H1 (cell line): Measurements from ENCODE around the gene FGF13. TPM values are rescaled to one million over a fixed set of nuclear protein-coding genes. Genes with fewer than 3 reads are reported as not detected.
A peak's percentile ranks its signal among the peaks of the same experiment; 100 is the strongest.

ENCODE experiments used
- CTCF ChIA-PET: fragments of 300-600 bp; sonication (Branson Sonifier 250); formaldehyde crosslinking; loops from one replicate; lab custom pipeline; 2021; ENCODE audit not compliant: partially characterized antibody; lab: Charles Lee
- POLR2A ChIA-PET: fragments of 300-600 bp; sonication (Branson Sonifier 250); formaldehyde crosslinking; loops from one replicate; lab custom pipeline; 2021; ENCODE audit warnings: inconsistent platforms; ENCODE audit not compliant: partially characterized antibody; lab: Charles Lee
- DNase-seq, 2 experiments: peaks; one replicate each; pipeline versions ENCODE4 v3.0.0 to v3.0.0-alpha.2; 2010 to 2022; ENCODE audit warnings: low spot score in 2 of 2, low read depth in 1 of 2, mixed read lengths in 1 of 2
- FAIRE-seq: peaks from 2 replicates; lab custom pipeline; 2011; peaks lifted over from hg19 to GRCh38; lab: Jason Lieb, UNC
- H2AFZ ChIP-seq: 2 replicates; pipeline ENCODE4 v1.8.1; 2012; ENCODE audit warnings: low read length, inconsistent platforms
- H2AK5ac ChIP-seq: 2 replicates; pipeline ENCODE4 v1.6.1; 2013; ENCODE audit warnings: low read depth, low read length
- H2BK120ac ChIP-seq: replicated peaks from 2 replicates; pipeline ENCODE3; 2013; ENCODE audit warnings: low read depth, low read length, inconsistent platforms
- H2BK12ac ChIP-seq: 2 replicates; pipeline ENCODE4 v1.6.1; 2013; ENCODE audit warnings: low read depth, low read length
- H2BK15ac ChIP-seq: 2 replicates; pipeline ENCODE4 v1.6.1; 2013; ENCODE audit warnings: low read length
- H2BK20ac ChIP-seq: 2 replicates; pipeline ENCODE4 v1.6.1; 2013; ENCODE audit warnings: low read length
- H2BK5ac ChIP-seq: 2 replicates; pipeline ENCODE4 v1.6.1; 2013; ENCODE audit warnings: low read depth, low read length
- H3K14ac ChIP-seq: 2 replicates; pipeline ENCODE4 v1.6.1; 2013; ENCODE audit warnings: inconsistent platforms; ENCODE audit not compliant: insufficient read length
- H3K18ac ChIP-seq: 2 replicates; pipeline ENCODE4 v1.6.1; 2013; ENCODE audit warnings: low read length; ENCODE audit errors: extremely low read depth
- H3K23ac ChIP-seq: 2 replicates; pipeline ENCODE4 v1.6.1; 2013; ENCODE audit warnings: inconsistent platforms; ENCODE audit not compliant: insufficient read length
- H3K23me2 ChIP-seq: 2 replicates; pipeline ENCODE4 v1.6.1; 2013; ENCODE audit warnings: low read depth, low read length
- H3K27ac ChIP-seq: 2 replicates; pipeline ENCODE4 v1.6.1; 2011; ENCODE audit warnings: low read depth, low read length, inconsistent platforms
- H3K27me3 ChIP-seq, 4 experiments: replicated peaks in 1 of 4; 1 replicate in 1 of 4; 2 replicates in 3 of 4; pipeline versions ENCODE4 v1.6.1 to v1.8.1; 2011 to 2013; ENCODE audit warnings: low read length in 3 of 4, mild to moderate bottlenecking in 3 of 4, inconsistent platforms in 2 of 4, mixed read lengths in 2 of 4, moderate library complexity in 1 of 4; ENCODE audit not compliant: control insufficient read depth in 3 of 4, insufficient read depth in 3 of 4; ENCODE audit errors: extremely low read depth in 1 of 4
- H3K36me3 ChIP-seq, 4 experiments: 2 replicates each; pipeline versions ENCODE4 v1.6.1 to v1.8.1; 2011 to 2013; ENCODE audit warnings: mild to moderate bottlenecking in 4 of 4, low read length in 3 of 4, moderate library complexity in 2 of 4, control low read depth in 1 of 4, inconsistent platforms in 1 of 4; ENCODE audit not compliant: insufficient read depth in 4 of 4, control insufficient read depth in 2 of 4
- H3K4ac ChIP-seq: replicated peaks from 2 replicates; pipeline ENCODE3; 2013; ENCODE audit warnings: low read length, low read depth, mixed read lengths, inconsistent platforms; ENCODE audit not compliant: insufficient read length
- H3K4me1 ChIP-seq, 4 experiments: replicated peaks in 1 of 4; 1 replicate in 1 of 4; 2 replicates in 3 of 4; pipeline versions ENCODE4 v1.6.1 to v1.8.1; 2011 to 2013; ENCODE audit warnings: low read length in 3 of 4, inconsistent platforms in 2 of 4, mixed read lengths in 1 of 4; ENCODE audit not compliant: insufficient read depth in 4 of 4, control insufficient read depth in 3 of 4
- H3K4me2 ChIP-seq, 2 experiments: 2 replicates each; pipeline versions ENCODE4 v1.6.1 to v1.8.1; 2011 to 2013; ENCODE audit warnings: low read depth in 2 of 2, low read length in 2 of 2, control low read depth in 1 of 2, inconsistent platforms in 1 of 2, mild to moderate bottlenecking in 1 of 2; ENCODE audit not compliant: insufficient read depth in 1 of 2
- H3K4me3 ChIP-seq, 4 experiments: fragments of 200-600, 300-600 bp in 1 of 4; sonication (generic), shearing (Covaris generic), sonication (Bioruptor Twin) in 1 of 4; 2 replicates each; pipeline versions ENCODE4 v1.5.1 to v1.8.1; 2011 to 2016; ENCODE audit warnings: low read length in 4 of 4, low read depth in 3 of 4, control low read depth in 2 of 4, inconsistent platforms in 2 of 4, mild to moderate bottlenecking in 2 of 4, mixed read lengths in 1 of 4, moderate library complexity in 1 of 4; ENCODE audit not compliant: insufficient read depth in 2 of 4; ENCODE audit errors: extremely low read depth in 1 of 4
- H3K56ac ChIP-seq: replicated peaks from 2 replicates; pipeline ENCODE3; 2013; ENCODE audit warnings: low read depth, mild to moderate bottlenecking, mixed read lengths, low read length, inconsistent platforms; ENCODE audit not compliant: insufficient read length
- H3K79me1 ChIP-seq: 2 replicates; pipeline ENCODE4 v1.6.1; 2013; ENCODE audit warnings: low read depth, low read length, control low read depth
- H3K79me2 ChIP-seq, 2 experiments: 2 replicates each; pipeline versions ENCODE4 v1.6.1 to v1.8.1; 2012 to 2013; ENCODE audit warnings: low read length in 2 of 2, mild to moderate bottlenecking in 2 of 2, inconsistent platforms in 1 of 2; ENCODE audit not compliant: insufficient read depth in 2 of 2, control insufficient read depth in 1 of 2
- H3K9ac ChIP-seq, 4 experiments: replicated peaks in 1 of 4; 1 replicate in 1 of 4; 2 replicates in 3 of 4; pipeline versions ENCODE4 v1.6.1 to v1.8.1; 2011 to 2013; ENCODE audit warnings: low read depth in 3 of 4, low read length in 3 of 4, control low read depth in 2 of 4, mild to moderate bottlenecking in 2 of 4, moderate library complexity in 2 of 4, inconsistent platforms in 1 of 4; ENCODE audit errors: extremely low read depth in 1 of 4
- H3K9me3 ChIP-seq, 2 experiments: 2 replicates each; pipeline versions ENCODE4 v1.6.1 to v1.8.1; 2012 to 2013; ENCODE audit warnings: mild to moderate bottlenecking in 2 of 2, moderate library complexity in 2 of 2, control low read depth in 1 of 2, inconsistent platforms in 1 of 2, low read depth in 1 of 2, low read length in 1 of 2, mixed read lengths in 1 of 2; ENCODE audit not compliant: insufficient read depth in 2 of 2
- H4K20me1 ChIP-seq, 2 experiments: replicated peaks in 1 of 2; 2 replicates each; pipeline versions ENCODE3 to v1.8.1; 2011 to 2013; ENCODE audit warnings: inconsistent platforms in 2 of 2, low read length in 2 of 2, mild to moderate bottlenecking in 1 of 2; ENCODE audit not compliant: insufficient read depth in 2 of 2, control insufficient read depth in 1 of 2
- H4K5ac ChIP-seq: 2 replicates; pipeline ENCODE4 v1.6.1; 2013; ENCODE audit warnings: low read length, low read depth, mixed read lengths, inconsistent platforms; ENCODE audit not compliant: insufficient read length
- H4K8ac ChIP-seq: 2 replicates; pipeline ENCODE4 v1.8.0; 2013; ENCODE audit warnings: mild to moderate bottlenecking, moderate library complexity, low read length, inconsistent platforms; ENCODE audit not compliant: insufficient read depth; ENCODE audit errors: extremely low read depth
- H4K91ac ChIP-seq: replicated peaks from 2 replicates; pipeline ENCODE3; 2013; ENCODE audit warnings: low read length, mixed read lengths, inconsistent platforms; ENCODE audit not compliant: insufficient read length
- BACH1 ChIP-seq: IDR thresholded peaks from 2 replicates; pipeline ENCODE4 v1.6.1; 2012; ENCODE audit warnings: low read length, improper control_type of control experiment
- NANOG ChIP-seq: IDR thresholded peaks from 2 replicates; pipeline ENCODE4 v1.6.1; 2011; ENCODE audit warnings: low read length, low read depth, mild to moderate bottlenecking, inconsistent platforms; ENCODE audit not compliant: insufficient read depth, poor library complexity, severe bottlenecking
- TCF12 ChIP-seq: IDR thresholded peaks from 2 replicates; pipeline ENCODE4 v1.6.1; 2011; ENCODE audit warnings: low read depth, mild to moderate bottlenecking, low read length
- WGBS, 2 experiments: shearing (Covaris generic) in 1 of 2; methylation state at CpG; one replicate each; pipeline versions ENCODE4 v1.1.6 to v1.1.7; 2013 to 2015; ENCODE audit warnings: low lambda C conversion rate in 2 of 2, mixed read lengths in 2 of 2, inconsistent platforms in 1 of 2, low coverage in 1 of 2, missing lambda C conversion rate in 1 of 2; ENCODE audit not compliant: insufficient replicate concordance in 2 of 2, insufficient coverage in 1 of 2, insufficient read length in 1 of 2; ENCODE audit errors: extremely low coverage in 1 of 2, missing lambda C conversion rate in 1 of 2; 5-methylcytosine and 5-hydroxymethylcytosine counted together
- polyA plus RNA-seq, 7 experiments: library from polyadenylated mRNA; depleted of rRNA in 3 of 7; stranded (reverse) in 5 of 7; unstranded in 2 of 7; fragments of >200 nt in 5 of 7; fragments of 200-250 nt in 2 of 7; gene quantifications; 1 replicate in 5 of 7; 2 replicates in 1 of 7; 4 replicates in 1 of 7; pipeline versions ENCODE4 v1.2.1 to v1.2.3, GENCODE V29; 2011 to 2013; ENCODE audit warnings: missing spikeins in 2 of 7, mixed read lengths in 2 of 7
- total RNA-seq: library from RNA; stranded (reverse); fragmentation: NEBNext Ultra II Directional; extraction: Animal tissue kit (Norgen Biotek cat#: 25700); gene quantifications from 2 replicates; pipeline ENCODE4 v1.2.1, GENCODE V29; 2021

FGF13 gene
- total and polyA plus RNA-seq, 2 of the 8 experiments (the other 6 are each of a cell fraction or from before 2014, with no cell fraction given), result 10.1 to 36.1 TPM

GRCh38 chrX:138648568-138648967, 62.9 kb downstream of the FGF13 start:
- no peak overlapping the region for H2AK5ac ChIP-seq
- H4K20me1 ChIP-seq, result no peaks in the 10 kb centered on the region
- no peak for DNase-seq
- no peaks in the 10 kb centered on the region for H3K9me3 ChIP-seq
- no peak overlapping the region for H3K4ac ChIP-seq
- H3K56ac ChIP-seq, result no peak overlapping the region
- peaks cover 0 to 2% (median 1%) of the 10 kb centered on the region in 4 experiments; a peak in 3 of 7 replicates for H3K4me1 ChIP-seq
- no peaks in the 10 kb centered on the region for H3K79me1 ChIP-seq
- FAIRE-seq, result no peak
- ChIA-PET CTCF (no interaction called here), POLR2A (no interaction called here)
- no peak overlapping the region for H3K23ac ChIP-seq
- H2BK120ac ChIP-seq, result no peak overlapping the region
- H2AFZ ChIP-seq, result no peak overlapping the region
- WGBS, 2 experiments, result 76% methylated on average over 3 of the region's 4 CpGs; no CpG with 5 or more reads in 1 of the 2 experiments
- no peak overlapping the region for H4K91ac ChIP-seq
- no peak overlapping the region for H3K18ac ChIP-seq
- no peak overlapping the region for H3K9ac ChIP-seq
- H3K79me2 ChIP-seq, result no peaks in the 10 kb centered on the region
- no peak overlapping the region for H2BK20ac ChIP-seq
- H3K27ac ChIP-seq, result no peak overlapping the region
- H3K36me3 ChIP-seq, result no peaks in the 10 kb centered on the region
- no peaks in the 10 kb centered on the region for H3K27me3 ChIP-seq
- H3K4me2 ChIP-seq, result no peak overlapping the region
- no peak overlapping the region for H3K4me3 ChIP-seq
- H2BK12ac ChIP-seq, result no peak overlapping the region
- H2BK15ac ChIP-seq, result no peak overlapping the region
- TF ChIP-seq TCF12, result no peak
- TF ChIP-seq NANOG, result no peak
- TF ChIP-seq BACH1, result peak; percentile 43; the same call in 1 of the 2 replicates
- no peak overlapping the region for H2BK5ac ChIP-seq
- H4K5ac ChIP-seq, result no peak overlapping the region
- no peak overlapping the region for H3K14ac ChIP-seq
- no peaks in the 10 kb centered on the region for H3K23me2 ChIP-seq
- no peak overlapping the region for H4K8ac ChIP-seq
